ENCODE data around the gene NEK11.

NEK11 gene

DNA sequence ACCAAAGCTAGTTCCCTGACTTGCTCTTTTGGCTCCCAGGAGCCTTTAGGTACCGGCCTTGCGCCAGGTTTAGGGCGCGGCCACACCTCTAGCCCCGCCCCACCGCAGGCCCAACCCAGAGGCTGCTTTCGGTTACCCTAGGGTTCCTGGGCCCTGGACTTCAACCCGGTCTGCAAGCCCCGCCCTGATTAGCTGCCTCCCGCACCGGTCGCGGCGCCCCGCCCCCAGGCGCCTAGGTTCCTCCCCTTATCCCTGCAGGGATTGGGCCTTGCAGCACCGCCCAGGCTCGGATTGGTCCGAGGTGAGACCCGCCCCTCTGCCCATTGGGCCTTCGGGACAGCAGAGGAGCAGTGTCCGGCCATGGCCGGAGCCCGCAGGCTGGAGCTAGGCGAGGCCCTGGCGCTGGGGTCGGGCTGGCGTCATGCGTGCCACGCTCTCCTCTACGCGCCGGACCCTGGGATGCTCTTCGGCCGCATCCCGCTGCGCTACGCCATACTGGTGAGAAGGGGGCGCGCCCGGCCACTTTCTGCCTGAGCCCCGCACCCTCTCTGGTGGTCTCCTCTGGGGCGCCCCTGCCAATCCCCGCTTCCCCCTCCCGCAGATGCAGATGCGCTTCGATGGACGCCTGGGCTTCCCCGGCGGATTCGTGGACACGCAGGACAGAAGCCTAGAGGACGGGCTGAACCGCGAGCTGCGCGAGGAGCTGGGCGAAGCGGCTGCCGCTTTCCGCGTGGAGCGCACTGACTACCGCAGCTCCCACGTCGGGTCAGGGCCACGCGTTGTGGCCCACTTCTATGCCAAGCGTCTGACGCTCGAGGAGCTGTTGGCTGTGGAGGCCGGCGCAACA lies 355.0 kb downstream of the NEK11 start, which contains the start of gene NUDT16:
TSS of gene NUDT16 (plus strand) at position 330 of the 847 bp plus-strand sequence. CDS start at position 361, 31 bp downstream.
- H3K4me1 ChIP-seq (ENCODE audit: insufficient read depth, low read length, poor library complexity, severe bottlenecking), result no peaks in the 10 kb centered on the region
- H3K4me2 ChIP-seq (ENCODE audit: low read depth, low read length, poor library complexity, severe bottlenecking), result no peak within 1 kb of the TSS
- H3K27me3 ChIP-seq (ENCODE audit: insufficient read depth, low read length, poor library complexity, severe bottlenecking), result no peaks in the 10 kb centered on the region
- no peaks in the 10 kb centered on the region for H3F3A ChIP-seq (ENCODE audit: low read depth)
- no peaks in the 10 kb centered on the region for H3K9me2 ChIP-seq (replicated peaks; ENCODE audit: low read depth, low read length)
- no peaks in the 10 kb centered on the region for H3K36me3 ChIP-seq (ENCODE audit: insufficient read depth, low read length)
- H3K9me3 ChIP-seq (ENCODE audit: insufficient read depth, low read depth, low read length), result no peaks in the 10 kb centered on the region
- H4K20me1 ChIP-seq (ENCODE audit: insufficient read depth, low read length, poor library complexity, severe bottlenecking), result no peaks in the 10 kb centered on the region
- no peaks in the 10 kb centered on the region for H3K79me2 ChIP-seq (ENCODE audit: insufficient read depth, low read length)
- no peak for TF ChIP-seq EZH2phosphoT487 (IDR thresholded peaks at IDR 0.05; ENCODE audit: borderline replicate concordance)
- TF ChIP-seq, protein P1, sequence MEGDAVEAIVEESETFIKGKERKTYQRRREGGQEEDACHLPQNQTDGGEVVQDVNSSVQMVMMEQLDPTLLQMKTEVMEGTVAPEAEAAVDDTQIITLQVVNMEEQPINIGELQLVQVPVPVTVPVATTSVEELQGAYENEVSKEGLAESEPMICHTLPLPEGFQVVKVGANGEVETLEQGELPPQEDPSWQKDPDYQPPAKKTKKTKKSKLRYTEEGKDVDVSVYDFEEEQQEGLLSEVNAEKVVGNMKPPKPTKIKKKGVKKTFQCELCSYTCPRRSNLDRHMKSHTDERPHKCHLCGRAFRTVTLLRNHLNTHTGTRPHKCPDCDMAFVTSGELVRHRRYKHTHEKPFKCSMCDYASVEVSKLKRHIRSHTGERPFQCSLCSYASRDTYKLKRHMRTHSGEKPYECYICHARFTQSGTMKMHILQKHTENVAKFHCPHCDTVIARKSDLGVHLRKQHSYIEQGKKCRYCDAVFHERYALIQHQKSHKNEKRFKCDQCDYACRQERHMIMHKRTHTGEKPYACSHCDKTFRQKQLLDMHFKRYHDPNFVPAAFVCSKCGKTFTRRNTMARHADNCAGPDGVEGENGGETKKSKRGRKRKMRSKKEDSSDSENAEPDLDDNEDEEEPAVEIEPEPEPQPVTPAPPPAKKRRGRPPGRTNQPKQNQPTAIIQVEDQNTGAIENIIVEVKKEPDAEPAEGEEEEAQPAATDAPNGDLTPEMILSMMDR (conservative IDR thresholded peaks at IDR 0.05; ENCODE audit: low read length), result no peak
- no peak within 1 kb of the TSS for H2AFZ ChIP-seq (ENCODE audit: low read length)
- no peak within 1 kb of the TSS for H3K4me3 ChIP-seq (ENCODE audit: low read length, poor library complexity, severe bottlenecking)
- H3K9ac ChIP-seq (ENCODE audit: low read depth, low read length, poor library complexity, severe bottlenecking), result no peak within 1 kb of the TSS

DNA sequence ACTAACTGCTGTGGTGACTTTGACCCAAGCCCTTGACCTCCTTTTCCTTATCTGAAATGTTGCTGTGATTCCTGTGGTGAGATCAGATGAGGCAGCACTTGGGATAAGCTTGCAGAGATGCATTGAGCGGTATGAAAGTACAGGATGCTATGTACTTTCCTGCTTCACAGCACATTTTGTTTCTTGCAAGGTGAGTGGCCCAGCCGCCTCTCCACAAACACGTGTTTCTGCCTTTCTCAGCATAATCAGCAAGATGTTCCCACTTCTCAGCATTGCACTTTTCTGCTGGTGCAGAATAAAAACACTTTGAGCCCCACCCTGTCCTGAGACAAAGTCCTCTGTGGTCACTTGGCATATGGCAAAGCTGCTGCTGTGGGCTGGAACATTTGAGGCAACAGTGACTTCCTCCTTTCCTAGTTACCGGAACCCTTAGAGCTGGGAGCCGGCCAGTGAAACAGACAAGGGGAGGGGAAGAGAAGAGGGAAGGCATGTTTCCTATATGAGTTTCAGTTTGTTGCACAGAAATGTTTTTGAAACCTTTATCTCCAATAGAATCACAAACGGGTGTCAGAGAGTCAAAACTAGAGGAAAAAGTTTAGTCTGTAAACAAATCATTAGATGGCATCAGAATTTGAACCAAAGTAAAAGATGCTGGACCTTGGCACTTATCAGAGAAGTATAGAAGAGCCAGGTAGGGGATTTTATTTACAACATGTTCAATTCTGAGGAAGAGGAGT lies 359.9 kb downstream of the NEK11 start:
- Histone ChIP-seq H3F3A (ENCODE audit: low read depth) (no peaks in the 10 kb centered on the region), H3K9me2 (replicated peaks; ENCODE audit: low read depth, low read length) (no peaks in the 10 kb centered on the region), H3K36me3 (ENCODE audit: insufficient read depth, low read length) (no peaks in the 10 kb centered on the region), H3K27me3 (ENCODE audit: insufficient read depth, low read length, poor library complexity, severe bottlenecking) (no peaks in the 10 kb centered on the region), H4K20me1 (ENCODE audit: insufficient read depth, low read length, poor library complexity, severe bottlenecking) (no peaks in the 10 kb centered on the region), H3K4me2 (ENCODE audit: low read depth, low read length, poor library complexity, severe bottlenecking) (no peak overlapping the region), H3K4me3 (ENCODE audit: low read length, poor library complexity, severe bottlenecking) (no peak overlapping the region), H3K79me2 (ENCODE audit: insufficient read depth, low read length) (no peaks in the 10 kb centered on the region), H3K9ac (ENCODE audit: low read depth, low read length, poor library complexity, severe bottlenecking) (no peak overlapping the region), H3K9me3 (ENCODE audit: insufficient read depth, low read depth, low read length) (no peaks in the 10 kb centered on the region), H2AFZ (ENCODE audit: low read length) (0 out of 2 replicates have a peak overlapping the region, but pooled peaks have one; percentile 3), H3K4me1 (ENCODE audit: insufficient read depth, low read length, poor library complexity, severe bottlenecking) (no peaks in the 10 kb centered on the region)
- no peak for TF ChIP-seq EZH2phosphoT487 (IDR thresholded peaks at IDR 0.05; ENCODE audit: borderline replicate concordance)
- TF ChIP-seq, protein P1 (conservative IDR thresholded peaks at IDR 0.05; ENCODE audit: low read length), result no peak

DNA sequence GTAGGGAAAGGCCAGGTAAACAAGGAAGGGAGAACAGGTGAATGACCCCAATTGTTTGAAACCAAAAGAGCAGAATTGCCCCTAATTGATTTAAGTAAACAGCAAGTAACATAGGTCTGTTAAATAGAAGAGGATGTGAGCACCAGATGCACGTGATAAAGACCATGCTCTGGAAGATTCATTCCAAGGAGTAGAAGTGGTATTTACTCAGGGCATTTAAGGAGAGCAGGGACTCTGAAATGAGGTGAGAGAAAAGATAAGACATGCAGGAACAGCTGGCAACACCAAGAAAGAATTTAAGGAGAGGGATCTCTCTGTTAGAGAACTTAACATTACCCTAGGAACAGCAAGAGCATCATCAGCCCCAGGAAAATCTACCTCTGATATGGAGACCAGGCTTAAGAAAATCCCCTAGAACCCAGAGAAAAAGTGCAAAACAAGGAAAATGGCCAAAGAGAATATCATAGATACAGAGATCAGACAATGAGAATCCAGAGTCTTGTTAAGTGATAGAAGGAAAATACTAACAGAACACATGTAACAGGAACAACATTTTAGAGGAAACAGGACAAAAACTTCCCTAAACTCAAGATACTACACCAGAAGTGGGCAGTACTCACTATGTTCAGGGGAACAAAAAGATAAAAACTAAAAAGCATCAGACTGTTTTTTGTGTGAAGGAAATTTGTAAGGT lies 361.3 kb downstream of the NEK11 start:
- H3K36me3 ChIP-seq (ENCODE audit: insufficient read depth, low read length), result no peaks in the 10 kb centered on the region
- no peaks in the 10 kb centered on the region for H3K4me1 ChIP-seq (ENCODE audit: insufficient read depth, low read length, poor library complexity, severe bottlenecking)
- H3K27me3 ChIP-seq (ENCODE audit: insufficient read depth, low read length, poor library complexity, severe bottlenecking), result no peaks in the 10 kb centered on the region
- H3F3A ChIP-seq (ENCODE audit: low read depth), result no peaks in the 10 kb centered on the region
- H3K4me2 ChIP-seq (ENCODE audit: low read depth, low read length, poor library complexity, severe bottlenecking), result no peak overlapping the region
- no peaks in the 10 kb centered on the region for H3K79me2 ChIP-seq (ENCODE audit: insufficient read depth, low read length)
- no peaks in the 10 kb centered on the region for H4K20me1 ChIP-seq (ENCODE audit: insufficient read depth, low read length, poor library complexity, severe bottlenecking)
- no peak overlapping the region for H2AFZ ChIP-seq (ENCODE audit: low read length)
- no peak overlapping the region for H3K9ac ChIP-seq (ENCODE audit: low read depth, low read length, poor library complexity, severe bottlenecking)
- no peak overlapping the region for H3K4me3 ChIP-seq (ENCODE audit: low read length, poor library complexity, severe bottlenecking)
- TF ChIP-seq EZH2phosphoT487 (IDR thresholded peaks at IDR 0.05; ENCODE audit: borderline replicate concordance), result no peak
- TF ChIP-seq, protein P1 (conservative IDR thresholded peaks at IDR 0.05; ENCODE audit: low read length), result no peak
- no peaks in the 10 kb centered on the region for H3K9me2 ChIP-seq (replicated peaks; ENCODE audit: low read depth, low read length)
- no peaks in the 10 kb centered on the region for H3K9me3 ChIP-seq (ENCODE audit: insufficient read depth, low read depth, low read length)

All from Loucy (cell line).